ENCODE data around the gene KIF26A. TPM values are rescaled to one million over a fixed set of nuclear protein-coding genes. Genes with fewer than 3 reads are reported as not detected.
"Not testable (repeated sequence)": the region's sequence is repeated elsewhere in the genome, so short reads cannot be mapped to it uniquely, and the experiment has no call there.

Gene KIF26A
- total RNA-seq, 4 donors from 2014 or later: 0.53 to 5.8 (median 1.6) TPM

GRCh38 chr14:104150136-104151025, 12.0 kb downstream of the KIF26A start:
- no peak for TF ChIP-seq POLR2A (IDR thresholded peaks at IDR 0.05)
- TF ChIP-seq CTCF (IDR thresholded peaks at IDR 0.05): no peak
- peak overlapping the region in 1 of 4 donors; percentile 25 for H3K27ac ChIP-seq
- no peaks in the 10 kb centered on the region for H3K36me3 ChIP-seq
- no peaks in the 10 kb centered on the region for H3K9me3 ChIP-seq
- DNase-seq: no peak
- H3K4me1 ChIP-seq: peaks cover 0 to 5% (median 0%) of the 10 kb centered on the region in 4 donors
- no peaks in the 10 kb centered on the region for H3K27me3 ChIP-seq
- H3K4me3 ChIP-seq: no peak overlapping the region

GRCh38 chr14:104151026-104151381, 12.6 kb downstream of the KIF26A start:
- Histone ChIP-seq H3K4me3 (no peak overlapping the region), H3K4me1 (peaks cover 0 to 5% (median 0%) of the 10 kb centered on the region in 4 donors), H3K27me3 (no peaks in the 10 kb centered on the region), H3K36me3 (no peaks in the 10 kb centered on the region), H3K27ac (no peak overlapping the region), H3K9me3 (no peaks in the 10 kb centered on the region)
- TF ChIP-seq POLR2A (IDR thresholded peaks at IDR 0.05) (no peak), CTCF (IDR thresholded peaks at IDR 0.05) (no peak)
- no peak for DNase-seq

- no peaks in the 10 kb centered on the region for H3K36me3 ChIP-seq
- no peak overlapping the region for H3K27ac ChIP-seq
- H3K27me3 ChIP-seq: no peaks in the 10 kb centered on the region
- H3K4me1 ChIP-seq: peaks cover 0 to 5% (median 0%) of the 10 kb centered on the region in 4 donors
- no peak for DNase-seq
- H3K9me3 ChIP-seq: no peaks in the 10 kb centered on the region
- H3K4me3 ChIP-seq: no peak overlapping the region
- TF ChIP-seq CTCF (IDR thresholded peaks at IDR 0.05): no peak
- TF ChIP-seq POLR2A (IDR thresholded peaks at IDR 0.05): no peak
Measured at GRCh38 chr14:104151566-104152245, 13.3 kb downstream of the KIF26A start.

- DNase-seq: no peak
- peaks cover 0 to 5% (median 0%) of the 10 kb centered on the region in 4 donors for H3K4me1 ChIP-seq
- TF ChIP-seq CTCF (IDR thresholded peaks at IDR 0.05) (no peak), POLR2A (IDR thresholded peaks at IDR 0.05) (no peak)
- no peak overlapping the region for H3K4me3 ChIP-seq
- H3K36me3 ChIP-seq: no peaks in the 10 kb centered on the region
- no peaks in the 10 kb centered on the region for H3K27me3 ChIP-seq
- H3K9me3 ChIP-seq: no peaks in the 10 kb centered on the region
- H3K27ac ChIP-seq: no peak overlapping the region
Measured at GRCh38 chr14:104152246-104152575, 13.8 kb downstream of the KIF26A start.

GRCh38 chr14:104152686-104153393, 14.5 kb downstream of the KIF26A start:
- no peak overlapping the region for H3K27ac ChIP-seq
- H3K27me3 ChIP-seq: no peaks in the 10 kb centered on the region
- H3K9me3 ChIP-seq: no peaks in the 10 kb centered on the region
- H3K4me3 ChIP-seq: no peak overlapping the region
- TF ChIP-seq POLR2A (IDR thresholded peaks at IDR 0.05): no peak
- TF ChIP-seq CTCF (IDR thresholded peaks at IDR 0.05): no peak
- peaks cover 0 to 5% (median 0%) of the 10 kb centered on the region in 4 donors for H3K4me1 ChIP-seq
- DNase-seq: no peak
- H3K36me3 ChIP-seq: no peaks in the 10 kb centered on the region

- DNase-seq, H3K36me3 ChIP-seq, H3K27me3 ChIP-seq, H3K9me3 ChIP-seq, H3K4me3 ChIP-seq, H3K27ac ChIP-seq, H3K4me1 ChIP-seq: not testable (repeated sequence)
Measured at GRCh38 chr14:104153394-104153755, 15.0 kb downstream of the KIF26A start.
